Adipocyte (in vitro differentiated cells): ENCODE data around the gene TOR1B.
A peak's percentile ranks its signal among the peaks of the same experiment; 100 is the strongest.

Experiments used
- DNase-seq: peaks from one replicate; pipeline ENCODE4 v3.0.0-alpha.2; 2015; ENCODE audit warnings: low read depth
- H3K27me3 ChIP-seq: replicated peaks from 2 replicates; pipeline ENCODE4 v1.7.0; 2013; ENCODE audit warnings: mild to moderate bottlenecking, low read length, moderate library complexity; ENCODE audit not compliant: control insufficient read depth, insufficient read depth
- H3K36me3 ChIP-seq: 2 replicates; pipeline ENCODE4 v1.7.0; 2013; ENCODE audit warnings: low read length, mild to moderate bottlenecking, moderate library complexity; ENCODE audit not compliant: control insufficient read depth, insufficient read depth, severe bottlenecking
- H3K4me1 ChIP-seq: 2 replicates; pipeline ENCODE4 v1.7.0; 2013; ENCODE audit warnings: mild to moderate bottlenecking, low read length, moderate library complexity; ENCODE audit not compliant: control insufficient read depth, insufficient read depth
- H3K4me3 ChIP-seq: 2 replicates; pipeline ENCODE4 v1.7.0; 2013; ENCODE audit warnings: mild to moderate bottlenecking, low read length, moderate library complexity
- H3K9ac ChIP-seq: 2 replicates; pipeline ENCODE4 v1.7.0; 2013; ENCODE audit warnings: mild to moderate bottlenecking, low read length, moderate library complexity
- H3K9me3 ChIP-seq: 2 replicates; pipeline ENCODE4 v1.7.0; 2013; ENCODE audit warnings: mild to moderate bottlenecking, low read length, moderate library complexity; ENCODE audit not compliant: control insufficient read depth

TOR1B gene

GRCh38 chr9:129815278-129815677 is 12.3 kb downstream of the TOR1B start:
- no peaks in the 10 kb centered on the region for H3K9me3 ChIP-seq
- no peak overlapping the region for H3K9ac ChIP-seq
- peaks cover 5% of the 10 kb centered on the region for H3K4me1 ChIP-seq
- peaks cover 48% of the 10 kb centered on the region for H3K36me3 ChIP-seq
- no peak overlapping the region for H3K4me3 ChIP-seq
- DNase-seq = no peak
- no peaks in the 10 kb centered on the region for H3K27me3 ChIP-seq

- Histone ChIP-seq H3K9me3 (no peaks in the 10 kb centered on the region), H3K36me3 (peaks cover 61% of the 10 kb centered on the region), H3K4me1 (peaks cover 5% of the 10 kb centered on the region), H3K4me3 (no peak overlapping the region), H3K27me3 (no peaks in the 10 kb centered on the region), H3K9ac (no peak overlapping the region)
- DNase-seq = no peak
Measured at GRCh38 chr9:129816501-129817435, 13.8 kb downstream of the TOR1B start.

GRCh38 chr9:129822898-129823541 is 20.0 kb downstream of the TOR1B start:
- Histone ChIP-seq H3K9me3 (no peaks in the 10 kb centered on the region), H3K9ac (peak overlapping the region; percentile 88), H3K36me3 (peaks cover 55% of the 10 kb centered on the region), H3K27me3 (no peaks in the 10 kb centered on the region), H3K4me1 (peaks cover 6% of the 10 kb centered on the region), H3K4me3 (peak overlapping the region; percentile 88)
- peak; percentile 65 for DNase-seq

- Histone ChIP-seq H3K36me3 (peaks cover 54% of the 10 kb centered on the region), H3K27me3 (no peaks in the 10 kb centered on the region), H3K4me3 (peak overlapping the region; percentile 86), H3K9ac (peak overlapping the region; percentile 90), H3K9me3 (no peaks in the 10 kb centered on the region), H3K4me1 (peaks cover 6% of the 10 kb centered on the region)
- no peak for DNase-seq
Measured at GRCh38 chr9:129823542-129823934, 20.6 kb downstream of the TOR1B start.

- Histone ChIP-seq H3K36me3 (peaks cover 54% of the 10 kb centered on the region), H3K9ac (peak within 1 kb of the TSS; percentile 90), H3K4me3 (peak within 1 kb of the TSS; percentile 88), H3K4me1 (peaks cover 6% of the 10 kb centered on the region), H3K9me3 (no peaks in the 10 kb centered on the region), H3K27me3 (no peaks in the 10 kb centered on the region)
- peak; percentile 97 for DNase-seq
Measured at GRCh38 chr9:129823935-129824601, 21.1 kb downstream of the TOR1B start, which contains the start of gene TOR1A. Gene TOR1A, minus strand, starts transcription at chr9:129824136. Its CDS starts 51 bp downstream, at chr9:129824085.

GRCh38 chr9:129826344-129826743 is 23.4 kb downstream of the TOR1B start:
- no peak for DNase-seq
- Histone ChIP-seq H3K36me3 (peaks cover 59% of the 10 kb centered on the region), H3K27me3 (no peaks in the 10 kb centered on the region), H3K4me3 (no peak overlapping the region), H3K4me1 (peaks cover 6% of the 10 kb centered on the region), H3K9me3 (no peaks in the 10 kb centered on the region), H3K9ac (no peak overlapping the region)

GRCh38 chr9:129826759-129827158 is 23.8 kb downstream of the TOR1B start:
- H3K36me3 ChIP-seq = peaks cover 59% of the 10 kb centered on the region
- H3K4me1 ChIP-seq = peaks cover 6% of the 10 kb centered on the region
- H3K27me3 ChIP-seq = no peaks in the 10 kb centered on the region
- H3K9ac ChIP-seq = no peak overlapping the region
- no peak overlapping the region for H3K4me3 ChIP-seq
- DNase-seq = no peak
- H3K9me3 ChIP-seq = no peaks in the 10 kb centered on the region

GRCh38 chr9:129828051-129828450 is 25.1 kb downstream of the TOR1B start:
- Histone ChIP-seq H3K4me1 (no peaks in the 10 kb centered on the region), H3K9ac (no peak overlapping the region), H3K9me3 (no peaks in the 10 kb centered on the region), H3K4me3 (no peak overlapping the region), H3K36me3 (peaks cover 61% of the 10 kb centered on the region), H3K27me3 (no peaks in the 10 kb centered on the region)
- no peak for DNase-seq

GRCh38 chr9:129828969-129829368 is 26.0 kb downstream of the TOR1B start:
- no peak for DNase-seq
- Histone ChIP-seq H3K4me1 (peaks cover 3% of the 10 kb centered on the region), H3K36me3 (peaks cover 64% of the 10 kb centered on the region), H3K9me3 (no peaks in the 10 kb centered on the region), H3K4me3 (no peak overlapping the region), H3K27me3 (no peaks in the 10 kb centered on the region), H3K9ac (no peak overlapping the region)

- H3K4me1 ChIP-seq = peaks cover 19% of the 10 kb centered on the region
- H3K9me3 ChIP-seq = no peaks in the 10 kb centered on the region
- no peaks in the 10 kb centered on the region for H3K27me3 ChIP-seq
- DNase-seq = no peak
- peaks cover 50% of the 10 kb centered on the region for H3K36me3 ChIP-seq
- H3K9ac ChIP-seq = no peak overlapping the region
- H3K4me3 ChIP-seq = no peak overlapping the region
Measured at GRCh38 chr9:129832982-129833381, 30.0 kb downstream of the TOR1B start.
